ENCODE results near the gene PRKACG. TPM values are rescaled to one million over a fixed set of nuclear protein-coding genes. Genes with fewer than 3 reads are reported as not detected.
"Not testable (repeated sequence)": the region's sequence is repeated elsewhere in the genome, so short reads cannot be mapped to it uniquely, and the experiment has no call there.

Gene PRKACG
- not detected in 2 replicates for total RNA-seq

GRCh38 chr9:69014013-69014412 is at the start of gene PRKACG:
Gene PRKACG (minus strand): TSS chr9:69014113. CDS start chr9:69014092, 21 bp downstream.
- FAIRE-seq (no peak), DNase-seq (ENCODE audit: low read depth) (no peak)
- Histone ChIP-seq H3K4me3 (ENCODE audit: low read depth, low read length) (no peak within 1 kb of the TSS), H3K36me3 (ENCODE audit: control insufficient read depth, insufficient read depth, low read length) (no peaks in the 10 kb centered on the region), H3K27me3 (ENCODE audit: control insufficient read depth, insufficient read depth, low read length) (no peaks in the 10 kb centered on the region)
- TF ChIP-seq CTCF (IDR thresholded peaks at IDR 0.05; ENCODE audit: insufficient read depth, low read length, severe bottlenecking): no peak

GRCh38 chr9:69062195-69062594 is 48.3 kb upstream of the PRKACG start:
- H3K4me3 ChIP-seq (ENCODE audit: low read depth, low read length): no peak overlapping the region
- FAIRE-seq (no peak), DNase-seq (ENCODE audit: low read depth) (no peak)
- H3K36me3 ChIP-seq (ENCODE audit: control insufficient read depth, insufficient read depth, low read length): peaks cover 6% of the 10 kb centered on the region
- TF ChIP-seq CTCF (IDR thresholded peaks at IDR 0.05; ENCODE audit: insufficient read depth, low read length, severe bottlenecking): no peak
- no peaks in the 10 kb centered on the region for H3K27me3 ChIP-seq (ENCODE audit: control insufficient read depth, insufficient read depth, low read length)

- TF ChIP-seq CTCF (IDR thresholded peaks at IDR 0.05; ENCODE audit: insufficient read depth, low read length, severe bottlenecking): no peak
- no peak for FAIRE-seq
- no peak for DNase-seq (ENCODE audit: low read depth)
- Histone ChIP-seq H3K27me3 (ENCODE audit: control insufficient read depth, insufficient read depth, low read length) (no peaks in the 10 kb centered on the region), H3K4me3 (ENCODE audit: low read depth, low read length) (no peak overlapping the region), H3K36me3 (ENCODE audit: control insufficient read depth, insufficient read depth, low read length) (peaks cover 4% of the 10 kb centered on the region)
Measured at GRCh38 chr9:69060766-69061165, 46.9 kb upstream of the PRKACG start.

- FAIRE-seq (no peak), DNase-seq (ENCODE audit: low read depth) (no peak)
- no peak overlapping the region for H3K4me3 ChIP-seq (ENCODE audit: low read depth, low read length)
- H3K27me3 ChIP-seq (ENCODE audit: control insufficient read depth, insufficient read depth, low read length): no peaks in the 10 kb centered on the region
- H3K36me3 ChIP-seq (ENCODE audit: control insufficient read depth, insufficient read depth, low read length): peaks cover 6% of the 10 kb centered on the region
- TF ChIP-seq CTCF (IDR thresholded peaks at IDR 0.05; ENCODE audit: insufficient read depth, low read length, severe bottlenecking): no peak
Measured at GRCh38 chr9:69058101-69058500, 44.2 kb upstream of the PRKACG start.

GRCh38 chr9:69056191-69056815 is 42.4 kb upstream of the PRKACG start:
- FAIRE-seq (no peak), DNase-seq (ENCODE audit: low read depth) (no peak)
- TF ChIP-seq CTCF (IDR thresholded peaks at IDR 0.05; ENCODE audit: insufficient read depth, low read length, severe bottlenecking): no peak
- Histone ChIP-seq H3K27me3 (ENCODE audit: control insufficient read depth, insufficient read depth, low read length) (no peaks in the 10 kb centered on the region), H3K36me3 (ENCODE audit: control insufficient read depth, insufficient read depth, low read length) (peaks cover 6% of the 10 kb centered on the region), H3K4me3 (ENCODE audit: low read depth, low read length) (no peak overlapping the region)

GRCh38 chr9:69054989-69055388 is 41.1 kb upstream of the PRKACG start:
- Histone ChIP-seq H3K36me3 (ENCODE audit: control insufficient read depth, insufficient read depth, low read length) (peaks cover 4% of the 10 kb centered on the region), H3K27me3 (ENCODE audit: control insufficient read depth, insufficient read depth, low read length) (no peaks in the 10 kb centered on the region), H3K4me3 (ENCODE audit: low read depth, low read length) (no peak overlapping the region)
- DNase-seq (ENCODE audit: low read depth): no peak
- FAIRE-seq: no peak
- no peak for TF ChIP-seq CTCF (IDR thresholded peaks at IDR 0.05; ENCODE audit: insufficient read depth, low read length, severe bottlenecking)

- H3K27me3 ChIP-seq (ENCODE audit: control insufficient read depth, insufficient read depth, low read length); DNase-seq (ENCODE audit: low read depth); H3K4me3 ChIP-seq (ENCODE audit: low read depth, low read length); FAIRE-seq; H3K36me3 ChIP-seq (ENCODE audit: control insufficient read depth, insufficient read depth, low read length): not testable (repeated sequence)
Measured at GRCh38 chr9:69050936-69051335, 37.0 kb upstream of the PRKACG start.

Data from bronchial epithelial cell (primary cell).